Kidney (tissue), 14 donors: ENCODE measurements around the gene CMIP. TPM values are rescaled to one million over a fixed set of nuclear protein-coding genes. Genes with fewer than 3 reads are reported as not detected.

Experiments
- DNase-seq, 5 donors: peaks; one replicate each; pipeline ENCODE4 v3.0.0-alpha.2; 2013 to 2020
- FAIRE-seq: peaks from 2 replicates; lab custom pipeline; 2012; peaks lifted over from hg19 to GRCh38; lab: Jason Lieb, UNC
- H3K27ac ChIP-seq, 2 donors: one replicate each; pipeline ENCODE4 v1.7.0; 2013; ENCODE audit warnings: low read depth in 2 of 2, low read length in 2 of 2, inconsistent platforms in 1 of 2
- H3K27me3 ChIP-seq: one replicate; pipeline ENCODE4 v1.7.1; 2013; ENCODE audit warnings: low read length, inconsistent platforms; ENCODE audit not compliant: control insufficient read depth, insufficient read depth
- H3K36me3 ChIP-seq, 3 donors: one replicate each; pipeline versions ENCODE4 v1.7.0 to v1.7.1; 2013; ENCODE audit warnings: low read length in 3 of 3, control low read depth in 1 of 3, inconsistent platforms in 1 of 3; ENCODE audit not compliant: insufficient read depth in 3 of 3, control insufficient read depth in 2 of 3
- H3K4me1 ChIP-seq, 3 donors: one replicate each; pipeline versions ENCODE4 v1.7.0 to v1.7.1; 2013; ENCODE audit warnings: low read length in 3 of 3, inconsistent platforms in 1 of 3, low read depth in 1 of 3; ENCODE audit not compliant: control insufficient read depth in 2 of 3, insufficient read depth in 2 of 3
- H3K4me3 ChIP-seq, 3 donors: one replicate each; pipeline versions ENCODE4 v1.7.0 to v1.8.1; 2013; ENCODE audit warnings: low read length in 3 of 3, control low read depth in 1 of 3, inconsistent platforms in 1 of 3
- H3K9ac ChIP-seq, 3 donors: one replicate each; pipeline versions ENCODE4 v1.7.0 to v1.7.1; 2013; ENCODE audit warnings: low read length in 3 of 3, control low read depth in 1 of 3, inconsistent platforms in 1 of 3
- H3K9me3 ChIP-seq, 3 donors: one replicate each; pipeline versions ENCODE4 v1.7.0 to v1.7.1; 2013; ENCODE audit warnings: low read length in 3 of 3, control low read depth in 1 of 3, inconsistent platforms in 1 of 3; ENCODE audit not compliant: control insufficient read depth in 2 of 3, insufficient read depth in 1 of 3
- intact Hi-C: fragments of 100-400 bp; cut with DNase I; formaldehyde crosslinking; loops from one replicate; pipeline ENCODE4 v1.11.1; 2022
- polyA plus RNA-seq: library from polyadenylated mRNA; stranded (reverse); fragments of 350-450 nt; fragmentation: Illumina TruSeq; extraction: RNeasy Lipid Tissue Mini Kit (QIAGEN cat#74804); gene quantifications from one replicate; pipeline ENCODE4 v1.2.3, GENCODE V29; 2014; ENCODE audit warnings: low read depth, low replicate concordance; ENCODE audit not compliant: insufficient read depth
- total RNA-seq: library from RNA; stranded (reverse); fragmentation: NEBNext Ultra II Directional; extraction: Animal tissue kit (Norgen Biotek cat#: 25700); gene quantifications from one replicate; pipeline ENCODE4 v1.2.1, GENCODE V29; 2021
- TF ChIP-seq, protein P1 (sequence below): IDR thresholded peaks from 3 replicates; pipeline ENCODE4 v1.5.1; 2012; ENCODE audit warnings: mild to moderate bottlenecking, moderate library complexity, borderline replicate concordance; ENCODE audit not compliant: insufficient read depth; ENCODE audit errors: extremely low read depth
- donor health status: control.
- donor health status: control.
- donor health status: control.
- donor health status: control.
- donor health status: control.
- donor health status: DM: yes; HTN: yes; CAD: no.
- donor health status: Normal renal cell carcinoma (clear cell type).

The CMIP gene
- total and polyA plus RNA-seq, 2 donors from 2014 or later: 16.6 to 65.7 TPM

DNA sequence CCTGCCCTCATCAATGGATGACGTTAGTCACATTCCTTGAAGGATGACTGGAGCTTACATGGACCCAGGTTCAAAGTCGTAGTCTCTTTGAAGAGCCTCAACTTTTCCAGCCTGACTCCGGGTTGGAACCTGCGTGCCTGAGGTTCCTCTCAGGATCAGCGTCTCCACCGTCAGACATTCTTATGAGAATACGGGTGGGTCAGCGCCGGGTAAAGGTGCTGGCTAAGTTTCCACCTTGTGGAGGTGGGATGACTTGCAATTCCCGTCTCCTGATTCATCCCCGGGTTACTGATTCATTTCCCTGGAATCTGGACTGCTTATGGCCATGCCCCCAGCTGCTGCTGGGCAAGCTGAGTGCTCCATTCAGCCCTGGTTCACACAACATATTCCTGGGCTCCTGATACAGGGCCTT is 38.9 kb upstream of the CMIP start:
- TF ChIP-seq, protein P1, sequence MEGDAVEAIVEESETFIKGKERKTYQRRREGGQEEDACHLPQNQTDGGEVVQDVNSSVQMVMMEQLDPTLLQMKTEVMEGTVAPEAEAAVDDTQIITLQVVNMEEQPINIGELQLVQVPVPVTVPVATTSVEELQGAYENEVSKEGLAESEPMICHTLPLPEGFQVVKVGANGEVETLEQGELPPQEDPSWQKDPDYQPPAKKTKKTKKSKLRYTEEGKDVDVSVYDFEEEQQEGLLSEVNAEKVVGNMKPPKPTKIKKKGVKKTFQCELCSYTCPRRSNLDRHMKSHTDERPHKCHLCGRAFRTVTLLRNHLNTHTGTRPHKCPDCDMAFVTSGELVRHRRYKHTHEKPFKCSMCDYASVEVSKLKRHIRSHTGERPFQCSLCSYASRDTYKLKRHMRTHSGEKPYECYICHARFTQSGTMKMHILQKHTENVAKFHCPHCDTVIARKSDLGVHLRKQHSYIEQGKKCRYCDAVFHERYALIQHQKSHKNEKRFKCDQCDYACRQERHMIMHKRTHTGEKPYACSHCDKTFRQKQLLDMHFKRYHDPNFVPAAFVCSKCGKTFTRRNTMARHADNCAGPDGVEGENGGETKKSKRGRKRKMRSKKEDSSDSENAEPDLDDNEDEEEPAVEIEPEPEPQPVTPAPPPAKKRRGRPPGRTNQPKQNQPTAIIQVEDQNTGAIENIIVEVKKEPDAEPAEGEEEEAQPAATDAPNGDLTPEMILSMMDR: no peak
- H3K27ac ChIP-seq: no peak overlapping the region
- no peak overlapping the region for H3K4me3 ChIP-seq
- no peak for FAIRE-seq
- no peaks in the 10 kb centered on the region for H3K9me3 ChIP-seq
- no peaks in the 10 kb centered on the region for H3K36me3 ChIP-seq
- H3K4me1 ChIP-seq: peaks cover 0 to 3% (median 0%) of the 10 kb centered on the region in 3 donors
- H3K9ac ChIP-seq: no peak overlapping the region
- peak in 3 of 5 donors; percentile 27 to 66 (median 58) for DNase-seq
- H3K27me3 ChIP-seq: no peaks in the 10 kb centered on the region
- intact Hi-C loops: no loop called here

DNA sequence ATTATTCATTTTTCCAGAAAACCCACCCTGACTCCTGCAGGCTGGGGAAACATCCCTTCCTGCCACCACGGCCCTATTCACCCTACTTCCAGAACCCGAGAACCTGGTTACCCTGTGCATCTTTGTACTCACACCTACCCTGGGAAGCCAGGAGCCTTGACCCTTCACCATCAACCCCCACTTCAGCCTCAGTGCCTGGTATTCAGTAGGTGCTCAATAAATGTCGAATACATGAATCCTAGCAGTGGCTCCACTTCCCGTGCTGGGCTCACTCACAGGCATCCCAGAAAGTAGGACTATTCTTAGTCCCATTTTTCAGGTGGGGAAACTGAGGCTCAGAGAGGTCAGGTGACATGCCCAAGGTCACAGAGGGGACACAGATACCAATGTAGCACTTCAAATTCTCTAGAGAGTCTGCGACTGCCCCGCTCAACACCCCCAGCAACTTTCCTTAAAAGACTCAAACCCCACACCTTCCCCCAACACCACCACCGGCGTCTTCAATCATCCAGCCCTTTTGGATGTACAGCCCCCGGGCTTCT is 36.1 kb upstream of the CMIP start:
- Histone ChIP-seq H3K9ac (no peak overlapping the region), H3K27ac (no peak overlapping the region), H3K4me1 (peaks cover 0 to 3% (median 0%) of the 10 kb centered on the region in 3 donors), H3K4me3 (no peak overlapping the region), H3K36me3 (no peaks in the 10 kb centered on the region), H3K9me3 (no peaks in the 10 kb centered on the region), H3K27me3 (no peaks in the 10 kb centered on the region)
- no peak for FAIRE-seq
- intact Hi-C loops: no loop called here
- TF ChIP-seq, protein P1: no peak
- no peak for DNase-seq

DNA sequence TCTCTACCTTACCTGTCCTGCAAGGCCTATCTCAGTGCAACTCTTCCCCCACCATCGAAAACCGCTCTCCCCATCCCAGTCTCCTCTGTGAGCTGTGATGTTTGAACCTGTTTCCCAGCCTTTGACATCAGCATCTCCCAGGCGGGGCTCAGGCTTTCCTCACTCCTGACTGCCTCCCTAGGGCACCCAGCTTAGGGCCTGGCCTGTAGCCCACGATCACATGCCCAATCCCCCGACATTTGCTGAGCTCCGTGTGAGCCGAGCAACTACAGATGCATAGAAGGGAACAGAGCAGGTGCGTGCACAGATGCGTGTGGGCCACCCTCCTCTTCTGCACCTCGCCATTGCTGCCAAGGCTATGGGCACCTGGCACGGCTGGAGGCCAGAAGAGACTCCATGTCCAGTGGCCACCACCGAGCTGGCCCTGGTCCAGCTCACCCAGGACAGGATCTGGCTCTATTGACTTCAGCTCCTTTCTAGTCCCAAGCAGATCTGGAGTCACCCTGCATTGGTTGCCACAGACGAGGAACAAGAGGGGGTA is 35.5 kb upstream of the CMIP start:
- H3K9me3 ChIP-seq: no peaks in the 10 kb centered on the region
- DNase-seq: no peak
- no peaks in the 10 kb centered on the region for H3K27me3 ChIP-seq
- intact Hi-C loops: no loop called here
- no peaks in the 10 kb centered on the region for H3K4me1 ChIP-seq
- FAIRE-seq: no peak
- H3K36me3 ChIP-seq: no peaks in the 10 kb centered on the region
- H3K27ac ChIP-seq: no peak overlapping the region
- TF ChIP-seq, protein P1: no peak
- H3K9ac ChIP-seq: no peak overlapping the region
- H3K4me3 ChIP-seq: no peak overlapping the region
